WTC11 (cell line): ENCODE results near the gene MAN2B2. TPM values are rescaled to one million over a fixed set of nuclear protein-coding genes. Genes with fewer than 3 reads are reported as not detected.

Experiments
- ATAC-seq: fragments of 200-7000 bp; cut with Tn5 transposase; 2 replicates; pipeline ENCODE4 v1.10.0; 2021; ENCODE audit warnings: mild to moderate bottlenecking, moderate library complexity
- CTCF ChIA-PET: fragments of 300-600 bp; sonication (Branson Sonifier 250); formaldehyde crosslinking; loops from one replicate; lab custom pipeline; 2021; ENCODE audit warnings: antibody characterized with exemption; lab: Charles Lee
- POLR2A ChIA-PET: fragments of 350-600 bp; sonication (Branson Sonifier 250); formaldehyde crosslinking; loops from one replicate; lab custom pipeline; 2021; ENCODE audit warnings: antibody characterized with exemption; lab: Charles Lee
- DNase-seq: peaks from one replicate; pipeline ENCODE4 v3.0.0; 2021; ENCODE audit warnings: low spot score
- H3K27ac Mint-ChIP-seq: 2 replicates; pipeline ENCODE4 v1.8.0; 2021; ENCODE audit warnings: mixed read lengths
- H3K27me3 Mint-ChIP-seq: 2 replicates; pipeline ENCODE4 v1.8.0; 2021; ENCODE audit warnings: low read depth, mild to moderate bottlenecking, moderate library complexity, mixed read lengths
- H3K36me3 Mint-ChIP-seq: 2 replicates; pipeline ENCODE4 v1.8.0; 2021; ENCODE audit warnings: mixed read lengths
- H3K4me1 Mint-ChIP-seq: 2 replicates; pipeline ENCODE4 v1.8.0; 2022; ENCODE audit warnings: mixed read lengths
- H3K4me3 Mint-ChIP-seq: 2 replicates; pipeline ENCODE4 v1.8.0; 2021; ENCODE audit warnings: mild to moderate bottlenecking, moderate library complexity, mixed read lengths
- H3K9me3 Mint-ChIP-seq: 2 replicates; pipeline ENCODE4 v1.8.0; 2021; ENCODE audit warnings: mixed read lengths
- ATF1 ChIP-seq: sonication (generic); formaldehyde crosslinking; IDR thresholded peaks from 2 replicates; pipeline ENCODE4 v1.8.1; 2023; ENCODE audit warnings: mild to moderate bottlenecking, moderate library complexity, missing genetic modification reagents
- CBFB ChIP-seq: sonication (generic); formaldehyde crosslinking; IDR thresholded peaks from 2 replicates; pipeline ENCODE4 v1.8.1; 2022; ENCODE audit warnings: mild to moderate bottlenecking, low read depth, missing genetic modification reagents
- CREM ChIP-seq: sonication (generic); formaldehyde crosslinking; IDR thresholded peaks from 2 replicates; pipeline ENCODE4 v1.8.1; 2022; ENCODE audit warnings: mild to moderate bottlenecking, missing genetic modification reagents, moderate library complexity
- FOXK1 ChIP-seq: sonication (generic); formaldehyde crosslinking; IDR thresholded peaks from 2 replicates; pipeline ENCODE4 v1.8.0; 2022; ENCODE audit warnings: mild to moderate bottlenecking, moderate library complexity, missing genetic modification reagents
- HMGA2 ChIP-seq: fragments of 250-450 bp; sonication (Bioruptor Pico); IDR thresholded peaks from 2 replicates; pipeline ENCODE4 v1.4.0; 2021; ENCODE audit warnings: mild to moderate bottlenecking, moderate library complexity
- IRF2 ChIP-seq: sonication (generic); formaldehyde crosslinking; IDR thresholded peaks from 2 replicates; pipeline ENCODE4 v1.8.0; 2022; ENCODE audit warnings: low read depth, missing genetic modification reagents, borderline replicate concordance
- NFATC4 ChIP-seq: fragments of 250-450 bp; sonication (Bioruptor Pico); IDR thresholded peaks from 2 replicates; pipeline ENCODE4 v1.9.0; 2021; ENCODE audit warnings: mild to moderate bottlenecking
- NR2C2 ChIP-seq: sonication (generic); formaldehyde crosslinking; IDR thresholded peaks from 2 replicates; pipeline ENCODE4 v1.8.0; 2022; ENCODE audit warnings: mild to moderate bottlenecking, missing genetic modification reagents
- SMAD4 ChIP-seq: sonication (generic); formaldehyde crosslinking; IDR thresholded peaks from 2 replicates; pipeline ENCODE4 v1.8.0; 2022; ENCODE audit warnings: mild to moderate bottlenecking, missing genetic modification reagents
- ZNF138 ChIP-seq: sonication (generic); formaldehyde crosslinking; conservative IDR thresholded peaks from 2 replicates; pipeline ENCODE4 v1.8.1; 2022; ENCODE audit warnings: mild to moderate bottlenecking, moderate library complexity, missing genetic modification reagents
- ZNF219 ChIP-seq: sonication (generic); formaldehyde crosslinking; IDR thresholded peaks from 2 replicates; pipeline ENCODE4 v1.8.0; 2023; ENCODE audit warnings: missing genetic modification reagents, mild to moderate bottlenecking, borderline replicate concordance
- total RNA-seq: library from RNA; stranded (reverse); gene quantifications from 3 replicates; pipeline ENCODE4 v1.2.3, GENCODE V29; 2021
- TF ChIP-seq, protein P1 (sequence below): sonication (generic); formaldehyde crosslinking; conservative IDR thresholded peaks from 2 replicates; pipeline ENCODE4 v1.8.1; 2023; ENCODE audit warnings: mild to moderate bottlenecking, low read depth, missing genetic modification reagents, moderate library complexity
- TF ChIP-seq, protein P2 (sequence below): fragments of 250-450 bp; sonication (Bioruptor Pico); conservative IDR thresholded peaks from 2 replicates; pipeline ENCODE4 v1.9.0; 2021; ENCODE audit warnings: mild to moderate bottlenecking
- TF ChIP-seq, protein P3 (sequence below): sonication (generic); formaldehyde crosslinking; IDR thresholded peaks from 2 replicates; pipeline ENCODE4 v1.8.1; 2023; ENCODE audit warnings: mild to moderate bottlenecking, missing genetic modification reagents, moderate library complexity
- TF ChIP-seq, protein P4 (sequence below): sonication (generic); formaldehyde crosslinking; IDR thresholded peaks from 2 replicates; pipeline ENCODE4 v1.8.1; 2022; ENCODE audit warnings: mild to moderate bottlenecking, moderate library complexity, missing genetic modification reagents
- TF ChIP-seq, protein P5 (sequence below): sonication (generic); formaldehyde crosslinking; IDR thresholded peaks from 2 replicates; pipeline ENCODE4 v1.8.1; 2023; ENCODE audit warnings: mild to moderate bottlenecking, missing genetic modification reagents
- TF ChIP-seq, protein P6 (sequence below): sonication (generic); formaldehyde crosslinking; IDR thresholded peaks from 2 replicates; pipeline ENCODE4 v1.8.1; 2023; ENCODE audit warnings: mild to moderate bottlenecking, missing genetic modification reagents, moderate library complexity
- TF ChIP-seq, protein P7 (sequence below): sonication (generic); formaldehyde crosslinking; IDR thresholded peaks from 2 replicates; pipeline ENCODE4 v1.8.1; 2023; ENCODE audit warnings: mild to moderate bottlenecking, moderate library complexity, missing genetic modification reagents
- TF ChIP-seq, protein P8 (sequence below): fragments of 200-600 bp; IDR thresholded peaks from 2 replicates; pipeline ENCODE4 v1.8.0; 2022; ENCODE audit warnings: antibody characterized with exemption
- TF ChIP-seq, protein P9 (sequence below): fragments of 250-450 bp; sonication (Bioruptor Pico); IDR thresholded peaks from 2 replicates; pipeline ENCODE4 v2.1.2; 2022; ENCODE audit warnings: mild to moderate bottlenecking, moderate library complexity

Gene MAN2B2
- total RNA-seq, 1 experiment from 2014 or later = 6.3 TPM

DNA sequence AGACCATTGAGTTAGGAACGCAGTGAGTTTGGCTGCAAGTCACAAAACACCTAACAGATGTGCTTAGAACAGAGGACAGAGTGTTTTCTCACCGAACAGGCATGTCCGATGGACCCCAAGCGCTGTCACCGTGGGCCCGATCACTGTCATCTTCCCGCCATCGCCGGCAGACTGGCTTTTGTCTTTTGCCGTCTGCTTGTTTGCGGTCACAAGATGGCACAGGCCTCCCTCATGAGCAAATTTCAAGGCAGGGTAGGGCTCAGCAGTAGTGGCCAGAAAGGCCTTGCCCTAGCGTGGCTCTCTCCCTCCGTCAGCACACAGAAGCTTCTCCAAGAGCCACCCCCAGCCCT is 44.1 kb downstream of the MAN2B2 start (continued):
- TF ChIP-seq ZNF219 (CRISPR knock-in tag) (no peak), CBFB (no peak), IRF2 (CRISPR knock-in tag) (no peak), HMGA2 (CRISPR knock-in tag) (no peak), NR2C2 (CRISPR knock-in tag) (no peak)
- TF ChIP-seq, protein P1, sequence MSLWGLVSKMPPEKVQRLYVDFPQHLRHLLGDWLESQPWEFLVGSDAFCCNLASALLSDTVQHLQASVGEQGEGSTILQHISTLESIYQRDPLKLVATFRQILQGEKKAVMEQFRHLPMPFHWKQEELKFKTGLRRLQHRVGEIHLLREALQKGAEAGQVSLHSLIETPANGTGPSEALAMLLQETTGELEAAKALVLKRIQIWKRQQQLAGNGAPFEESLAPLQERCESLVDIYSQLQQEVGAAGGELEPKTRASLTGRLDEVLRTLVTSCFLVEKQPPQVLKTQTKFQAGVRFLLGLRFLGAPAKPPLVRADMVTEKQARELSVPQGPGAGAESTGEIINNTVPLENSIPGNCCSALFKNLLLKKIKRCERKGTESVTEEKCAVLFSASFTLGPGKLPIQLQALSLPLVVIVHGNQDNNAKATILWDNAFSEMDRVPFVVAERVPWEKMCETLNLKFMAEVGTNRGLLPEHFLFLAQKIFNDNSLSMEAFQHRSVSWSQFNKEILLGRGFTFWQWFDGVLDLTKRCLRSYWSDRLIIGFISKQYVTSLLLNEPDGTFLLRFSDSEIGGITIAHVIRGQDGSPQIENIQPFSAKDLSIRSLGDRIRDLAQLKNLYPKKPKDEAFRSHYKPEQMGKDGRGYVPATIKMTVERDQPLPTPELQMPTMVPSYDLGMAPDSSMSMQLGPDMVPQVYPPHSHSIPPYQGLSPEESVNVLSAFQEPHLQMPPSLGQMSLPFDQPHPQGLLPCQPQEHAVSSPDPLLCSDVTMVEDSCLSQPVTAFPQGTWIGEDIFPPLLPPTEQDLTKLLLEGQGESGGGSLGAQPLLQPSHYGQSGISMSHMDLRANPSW = no peak
- TF ChIP-seq, all 79 proteins: peak for 0

DNA sequence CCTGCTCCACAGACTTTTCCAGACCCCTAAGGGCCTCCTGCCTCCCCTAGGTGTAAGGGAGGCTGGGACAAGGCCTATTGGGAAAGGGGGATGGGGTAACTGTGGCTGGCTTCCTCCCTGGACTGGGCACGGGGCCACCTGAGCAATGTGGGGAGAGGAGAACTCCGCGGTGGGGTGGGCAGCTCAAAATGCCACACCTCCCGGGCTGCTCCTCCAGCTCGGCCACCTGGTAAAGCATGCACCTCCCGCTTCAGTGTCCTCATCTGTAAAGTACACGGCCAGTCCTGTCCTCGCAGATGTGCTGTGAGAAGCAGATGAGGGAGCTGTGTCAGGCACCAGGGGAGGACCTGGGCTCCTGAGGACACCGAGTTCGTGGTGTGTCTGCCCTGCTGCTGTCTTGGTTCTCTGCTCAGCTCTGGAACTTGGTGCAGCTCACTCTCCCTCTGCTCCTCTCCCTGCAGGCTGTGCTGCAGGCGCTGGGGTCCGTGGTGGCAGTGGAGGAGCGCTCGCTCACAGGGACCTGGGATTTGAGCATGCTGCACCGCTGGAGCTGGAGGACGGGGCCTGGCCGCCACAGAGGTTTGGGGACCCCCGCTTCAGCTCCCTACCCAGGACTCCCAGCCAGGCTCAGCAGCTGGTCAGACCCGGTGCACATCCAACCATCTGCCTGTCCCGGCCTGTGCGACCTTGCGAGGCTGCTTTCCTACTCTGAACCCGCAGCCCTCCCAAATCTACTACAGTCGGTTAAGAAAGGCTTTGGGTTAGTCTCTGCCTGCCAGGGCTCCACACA is 44.7 kb downstream of the MAN2B2 start:
- Mint-ChIP-seq H3K4me3 (no peak overlapping the region), H3K9me3 (peaks cover 10% of the 10 kb centered on the region), H3K36me3 (peaks cover 5% of the 10 kb centered on the region), H3K27ac (no peak overlapping the region), H3K4me1 (no peaks in the 10 kb centered on the region), H3K27me3 (no peaks in the 10 kb centered on the region)
- POLR2A ChIA-PET = no interaction called here
- no peak for ATAC-seq
- no peak for TF ChIP-seq NR2C2 (CRISPR knock-in tag)
- TF ChIP-seq CBFB = no peak
- TF ChIP-seq NFATC4 (CRISPR knock-in tag) = no peak
- TF ChIP-seq, protein P2, sequence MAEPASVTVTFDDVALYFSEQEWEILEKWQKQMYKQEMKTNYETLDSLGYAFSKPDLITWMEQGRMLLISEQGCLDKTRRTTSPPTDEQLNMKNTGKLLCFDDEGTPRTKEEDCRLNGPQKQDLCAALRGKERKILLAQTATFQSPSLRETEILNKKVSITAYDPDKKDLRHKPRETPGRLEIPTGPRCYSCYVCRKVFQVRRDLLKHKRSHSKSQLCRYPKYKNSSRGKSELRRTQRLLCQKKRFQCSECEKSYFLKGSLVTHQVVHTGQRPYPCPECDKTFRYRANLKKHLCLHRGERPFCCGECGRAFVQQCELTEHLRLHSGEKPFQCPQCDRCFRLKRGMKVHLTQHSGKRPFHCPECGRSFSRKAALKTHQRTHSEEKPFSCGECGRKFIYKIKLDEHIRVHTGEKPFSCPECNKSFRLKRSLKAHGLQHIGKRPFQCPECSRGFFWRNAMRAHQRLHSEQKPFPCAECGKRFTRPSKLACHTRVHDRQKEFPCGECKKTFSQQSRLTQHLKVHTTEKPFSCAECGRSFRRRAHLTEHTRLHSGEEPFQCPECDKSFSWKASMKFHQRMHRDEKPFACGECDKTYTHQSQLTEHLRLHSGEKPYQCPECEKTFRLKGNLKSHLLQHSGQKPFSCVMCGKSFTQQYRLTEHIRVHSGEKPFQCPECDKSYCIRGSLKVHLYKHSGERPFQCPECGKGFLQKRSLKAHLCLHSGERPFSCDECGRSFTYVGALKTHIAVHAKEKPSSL (CRISPR knock-in tag) = no peak
- no peak for TF ChIP-seq CREM (CRISPR knock-in tag)
- TF ChIP-seq, protein P3, sequence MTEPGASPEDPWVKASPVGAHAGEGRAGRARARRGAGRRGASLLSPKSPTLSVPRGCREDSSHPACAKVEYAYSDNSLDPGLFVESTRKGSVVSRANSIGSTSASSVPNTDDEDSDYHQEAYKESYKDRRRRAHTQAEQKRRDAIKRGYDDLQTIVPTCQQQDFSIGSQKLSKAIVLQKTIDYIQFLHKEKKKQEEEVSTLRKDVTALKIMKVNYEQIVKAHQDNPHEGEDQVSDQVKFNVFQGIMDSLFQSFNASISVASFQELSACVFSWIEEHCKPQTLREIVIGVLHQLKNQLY (CRISPR knock-in tag) = no peak
- TF ChIP-seq, protein P4, sequence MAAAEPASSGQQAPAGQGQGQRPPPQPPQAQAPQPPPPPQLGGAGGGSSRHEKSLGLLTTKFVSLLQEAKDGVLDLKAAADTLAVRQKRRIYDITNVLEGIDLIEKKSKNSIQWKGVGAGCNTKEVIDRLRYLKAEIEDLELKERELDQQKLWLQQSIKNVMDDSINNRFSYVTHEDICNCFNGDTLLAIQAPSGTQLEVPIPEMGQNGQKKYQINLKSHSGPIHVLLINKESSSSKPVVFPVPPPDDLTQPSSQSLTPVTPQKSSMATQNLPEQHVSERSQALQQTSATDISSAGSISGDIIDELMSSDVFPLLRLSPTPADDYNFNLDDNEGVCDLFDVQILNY = no peak
- no peak for TF ChIP-seq ZNF219 (CRISPR knock-in tag)
- TF ChIP-seq, protein P5, sequence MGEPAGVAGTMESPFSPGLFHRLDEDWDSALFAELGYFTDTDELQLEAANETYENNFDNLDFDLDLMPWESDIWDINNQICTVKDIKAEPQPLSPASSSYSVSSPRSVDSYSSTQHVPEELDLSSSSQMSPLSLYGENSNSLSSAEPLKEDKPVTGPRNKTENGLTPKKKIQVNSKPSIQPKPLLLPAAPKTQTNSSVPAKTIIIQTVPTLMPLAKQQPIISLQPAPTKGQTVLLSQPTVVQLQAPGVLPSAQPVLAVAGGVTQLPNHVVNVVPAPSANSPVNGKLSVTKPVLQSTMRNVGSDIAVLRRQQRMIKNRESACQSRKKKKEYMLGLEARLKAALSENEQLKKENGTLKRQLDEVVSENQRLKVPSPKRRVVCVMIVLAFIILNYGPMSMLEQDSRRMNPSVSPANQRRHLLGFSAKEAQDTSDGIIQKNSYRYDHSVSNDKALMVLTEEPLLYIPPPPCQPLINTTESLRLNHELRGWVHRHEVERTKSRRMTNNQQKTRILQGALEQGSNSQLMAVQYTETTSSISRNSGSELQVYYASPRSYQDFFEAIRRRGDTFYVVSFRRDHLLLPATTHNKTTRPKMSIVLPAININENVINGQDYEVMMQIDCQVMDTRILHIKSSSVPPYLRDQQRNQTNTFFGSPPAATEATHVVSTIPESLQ (CRISPR knock-in tag) = no peak
- TF ChIP-seq, protein P6, sequence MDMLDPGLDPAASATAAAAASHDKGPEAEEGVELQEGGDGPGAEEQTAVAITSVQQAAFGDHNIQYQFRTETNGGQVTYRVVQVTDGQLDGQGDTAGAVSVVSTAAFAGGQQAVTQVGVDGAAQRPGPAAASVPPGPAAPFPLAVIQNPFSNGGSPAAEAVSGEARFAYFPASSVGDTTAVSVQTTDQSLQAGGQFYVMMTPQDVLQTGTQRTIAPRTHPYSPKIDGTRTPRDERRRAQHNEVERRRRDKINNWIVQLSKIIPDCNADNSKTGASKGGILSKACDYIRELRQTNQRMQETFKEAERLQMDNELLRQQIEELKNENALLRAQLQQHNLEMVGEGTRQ = no peak
- TF ChIP-seq FOXK1 = no peak
- TF ChIP-seq ZNF138 (CRISPR knock-in tag) = no peak
- TF ChIP-seq, protein P7, sequence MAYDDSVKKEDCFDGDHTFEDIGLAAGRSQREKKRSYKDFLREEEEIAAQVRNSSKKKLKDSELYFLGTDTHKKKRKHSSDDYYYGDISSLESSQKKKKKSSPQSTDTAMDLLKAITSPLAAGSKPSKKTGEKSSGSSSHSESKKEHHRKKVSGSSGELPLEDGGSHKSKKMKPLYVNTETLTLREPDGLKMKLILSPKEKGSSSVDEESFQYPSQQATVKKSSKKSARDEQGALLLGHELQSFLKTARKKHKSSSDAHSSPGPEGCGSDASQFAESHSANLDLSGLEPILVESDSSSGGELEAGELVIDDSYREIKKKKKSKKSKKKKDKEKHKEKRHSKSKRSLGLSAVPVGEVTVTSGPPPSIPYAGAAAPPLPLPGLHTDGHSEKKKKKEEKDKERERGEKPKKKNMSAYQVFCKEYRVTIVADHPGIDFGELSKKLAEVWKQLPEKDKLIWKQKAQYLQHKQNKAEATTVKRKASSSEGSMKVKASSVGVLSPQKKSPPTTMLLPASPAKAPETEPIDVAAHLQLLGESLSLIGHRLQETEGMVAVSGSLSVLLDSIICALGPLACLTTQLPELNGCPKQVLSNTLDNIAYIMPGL (CRISPR knock-in tag) = no peak
- TF ChIP-seq SMAD4 (CRISPR knock-in tag) = no peak
- TF ChIP-seq ATF1 = no peak
- TF ChIP-seq, protein P8, sequence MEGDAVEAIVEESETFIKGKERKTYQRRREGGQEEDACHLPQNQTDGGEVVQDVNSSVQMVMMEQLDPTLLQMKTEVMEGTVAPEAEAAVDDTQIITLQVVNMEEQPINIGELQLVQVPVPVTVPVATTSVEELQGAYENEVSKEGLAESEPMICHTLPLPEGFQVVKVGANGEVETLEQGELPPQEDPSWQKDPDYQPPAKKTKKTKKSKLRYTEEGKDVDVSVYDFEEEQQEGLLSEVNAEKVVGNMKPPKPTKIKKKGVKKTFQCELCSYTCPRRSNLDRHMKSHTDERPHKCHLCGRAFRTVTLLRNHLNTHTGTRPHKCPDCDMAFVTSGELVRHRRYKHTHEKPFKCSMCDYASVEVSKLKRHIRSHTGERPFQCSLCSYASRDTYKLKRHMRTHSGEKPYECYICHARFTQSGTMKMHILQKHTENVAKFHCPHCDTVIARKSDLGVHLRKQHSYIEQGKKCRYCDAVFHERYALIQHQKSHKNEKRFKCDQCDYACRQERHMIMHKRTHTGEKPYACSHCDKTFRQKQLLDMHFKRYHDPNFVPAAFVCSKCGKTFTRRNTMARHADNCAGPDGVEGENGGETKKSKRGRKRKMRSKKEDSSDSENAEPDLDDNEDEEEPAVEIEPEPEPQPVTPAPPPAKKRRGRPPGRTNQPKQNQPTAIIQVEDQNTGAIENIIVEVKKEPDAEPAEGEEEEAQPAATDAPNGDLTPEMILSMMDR = no peak
- TF ChIP-seq, protein P9, sequence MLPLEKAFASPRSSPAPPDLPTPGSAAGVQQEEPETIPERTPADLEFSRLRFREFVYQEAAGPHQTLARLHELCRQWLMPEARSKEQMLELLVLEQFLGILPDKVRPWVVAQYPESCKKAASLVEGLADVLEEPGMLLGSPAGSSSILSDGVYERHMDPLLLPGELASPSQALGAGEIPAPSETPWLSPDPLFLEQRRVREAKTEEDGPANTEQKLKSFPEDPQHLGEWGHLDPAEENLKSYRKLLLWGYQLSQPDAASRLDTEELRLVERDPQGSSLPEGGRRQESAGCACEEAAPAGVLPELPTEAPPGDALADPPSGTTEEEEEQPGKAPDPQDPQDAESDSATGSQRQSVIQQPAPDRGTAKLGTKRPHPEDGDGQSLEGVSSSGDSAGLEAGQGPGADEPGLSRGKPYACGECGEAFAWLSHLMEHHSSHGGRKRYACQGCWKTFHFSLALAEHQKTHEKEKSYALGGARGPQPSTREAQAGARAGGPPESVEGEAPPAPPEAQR (CRISPR knock-in tag) = no peak
- DNase-seq = no peak
- CTCF ChIA-PET = interaction anchor here (0.8 to 1.2 kb wide), 2 partner anchors 37 to 61 kb away, joined by 3 read pairs; no protein-coding TSS in a partner anchor
